Measurements from ENCODE around the gene RAB22A.
"Not testable (repeated sequence)": the region's sequence is repeated elsewhere in the genome, so short reads cannot be mapped to it uniquely, and the experiment has no call there.

RAB22A gene

GRCh38 chr20:58389968-58390658 is 80.6 kb downstream of the RAB22A start:
- no peak for DNase-seq

- no peak for DNase-seq
Measured at GRCh38 chr20:58390659-58391035, 81.1 kb downstream of the RAB22A start.

GRCh38 chr20:58392286-58392685 is 82.8 kb downstream of the RAB22A start:
- DNase-seq = no peak

GRCh38 chr20:58393299-58393698 is 83.8 kb downstream of the RAB22A start:
- DNase-seq = no peak

GRCh38 chr20:58394801-58395200 is 85.3 kb downstream of the RAB22A start:
- DNase-seq = no peak

- no peak for DNase-seq
Measured at GRCh38 chr20:58395604-58396003, 86.1 kb downstream of the RAB22A start.

- DNase-seq = no peak
Measured at GRCh38 chr20:58397429-58397828, 87.9 kb downstream of the RAB22A start.

GRCh38 chr20:58398254-58398653 is 88.7 kb downstream of the RAB22A start:
- no peak for DNase-seq

- DNase-seq = no peak
Measured at GRCh38 chr20:58399926-58400325, 90.4 kb downstream of the RAB22A start.

- no peak for DNase-seq
Measured at GRCh38 chr20:58401162-58401561, 91.6 kb downstream of the RAB22A start.

GRCh38 chr20:58402305-58402704 is 92.8 kb downstream of the RAB22A start:
- DNase-seq = no peak

- no peak for DNase-seq
Measured at GRCh38 chr20:58402827-58403226, 93.3 kb downstream of the RAB22A start.

GRCh38 chr20:58403272-58403671 is 93.8 kb downstream of the RAB22A start:
- no peak for DNase-seq

GRCh38 chr20:58405504-58406291 is 96.2 kb downstream of the RAB22A start:
- DNase-seq = no peak

- DNase-seq = no peak
Measured at GRCh38 chr20:58406422-58407001, 97.0 kb downstream of the RAB22A start.

- DNase-seq = no peak
Measured at GRCh38 chr20:58407201-58407873, 97.8 kb downstream of the RAB22A start.

- no peak for DNase-seq
Measured at GRCh38 chr20:58407966-58408557, 98.5 kb downstream of the RAB22A start.

GRCh38 chr20:58408603-58409246 is 99.2 kb downstream of the RAB22A start:
- no peak for DNase-seq

- not testable (repeated sequence) for DNase-seq
Measured at GRCh38 chr20:58414216-58414615, 104.7 kb downstream of the RAB22A start.

GRCh38 chr20:58414786-58415185 is 105.3 kb downstream of the RAB22A start:
- DNase-seq = not testable (repeated sequence)

- DNase-seq = no peak
Measured at GRCh38 chr20:58416057-58416456, 106.5 kb downstream of the RAB22A start.

- no peak for DNase-seq
Measured at GRCh38 chr20:58416835-58417234, 107.3 kb downstream of the RAB22A start.
